Activated naive CD4-positive, alpha-beta T cell treated with anti-CD3 and anti-CD28 coated beads for 36 hours (primary cell): ENCODE data around the gene ARL6IP6. TPM values are rescaled to one million over a fixed set of nuclear protein-coding genes. Genes with fewer than 3 reads are reported as not detected.

Source experiments
- total RNA-seq, 2 experiments: library from RNA; stranded (reverse); gene quantifications; one replicate each; pipeline ENCODE4 v1.2.3, GENCODE V29; 2021

The ARL6IP6 gene
- total RNA-seq, 2 experiments from 2014 or later: 17.0 to 17.2 TPM

Other genes starting within 250 kb of the ARL6IP6 start
- gene PRPF40A, start 1.2 kb upstream of the ARL6IP6 start, total RNA-seq: 100 to 1,000 TPM; 123 to 128 TPM